ENCODE data around the gene CERCAM. TPM values are rescaled to one million over a fixed set of nuclear protein-coding genes. Genes with fewer than 3 reads are reported as not detected.

CERCAM gene
- total RNA-seq, 1 experiment from 2014 or later = 10.1 TPM

DNA sequence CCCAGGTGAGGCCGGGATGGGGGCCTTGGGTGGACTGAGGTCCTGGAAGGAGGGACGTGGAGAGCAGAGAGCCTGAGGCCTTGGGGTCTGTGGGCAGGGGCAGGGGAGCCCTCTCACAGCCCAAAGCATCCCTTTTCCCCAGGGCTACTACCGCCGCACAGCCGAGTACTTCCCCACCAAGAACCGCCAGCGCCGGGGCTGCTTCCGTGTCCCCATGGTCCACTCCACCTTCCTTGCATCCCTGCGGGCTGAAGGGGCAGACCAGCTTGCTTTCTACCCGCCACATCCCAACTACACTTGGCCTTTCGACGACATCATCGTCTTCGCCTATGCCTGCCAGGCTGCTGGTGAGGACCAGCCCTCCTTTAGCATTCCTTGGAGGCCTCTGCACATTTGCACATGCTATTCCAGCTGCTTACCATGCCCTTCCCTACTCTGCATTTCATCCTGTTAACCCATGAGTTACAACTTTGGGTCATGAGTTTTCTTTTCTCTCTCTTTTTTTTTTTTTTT is 3.7 kb downstream of the CERCAM start:
- intact Hi-C loops (cut with micrococcal nuclease; ENCODE audit: unreplicated experiment) = no loop called here
- H3K9me3 ChIP-seq (ENCODE audit: low read depth, low read length, poor library complexity, severe bottlenecking) = no peaks in the 10 kb centered on the region
- no peak overlapping the region for H3K27ac ChIP-seq (ENCODE audit: low read depth, low read length, poor library complexity, severe bottlenecking)
- ChIA-PET CTCF (no interaction called here), POLR2A (ENCODE audit: low non-redundant PET) (no interaction called here)
- BruUV-seq (replicated peaks) = no TSS peak
- no peaks in the 10 kb centered on the region for H3K36me3 ChIP-seq (ENCODE audit: insufficient read depth, low read length, poor library complexity, severe bottlenecking)
- no peak overlapping the region for H3K4me3 ChIP-seq (ENCODE audit: low read depth, low read length, poor library complexity, severe bottlenecking)
- no peak for DNase-seq (ENCODE audit: low spot score)
- TF ChIP-seq EZH2 (IDR thresholded peaks at IDR 0.05; ENCODE audit: borderline replicate concordance, low read depth, low read length, poor library complexity, severe bottlenecking) = no peak
- TF ChIP-seq CTCF (conservative IDR thresholded peaks at IDR 0.05; ENCODE audit: low read depth, low read length) = no peak
- H3K4me1 ChIP-seq (ENCODE audit: insufficient read depth, low read length, poor library complexity, severe bottlenecking) = peaks cover 9% of the 10 kb centered on the region
- H3K27me3 ChIP-seq (replicated peaks; ENCODE audit: insufficient read depth, low read depth, low read length, poor library complexity) = no peaks in the 10 kb centered on the region

DNA sequence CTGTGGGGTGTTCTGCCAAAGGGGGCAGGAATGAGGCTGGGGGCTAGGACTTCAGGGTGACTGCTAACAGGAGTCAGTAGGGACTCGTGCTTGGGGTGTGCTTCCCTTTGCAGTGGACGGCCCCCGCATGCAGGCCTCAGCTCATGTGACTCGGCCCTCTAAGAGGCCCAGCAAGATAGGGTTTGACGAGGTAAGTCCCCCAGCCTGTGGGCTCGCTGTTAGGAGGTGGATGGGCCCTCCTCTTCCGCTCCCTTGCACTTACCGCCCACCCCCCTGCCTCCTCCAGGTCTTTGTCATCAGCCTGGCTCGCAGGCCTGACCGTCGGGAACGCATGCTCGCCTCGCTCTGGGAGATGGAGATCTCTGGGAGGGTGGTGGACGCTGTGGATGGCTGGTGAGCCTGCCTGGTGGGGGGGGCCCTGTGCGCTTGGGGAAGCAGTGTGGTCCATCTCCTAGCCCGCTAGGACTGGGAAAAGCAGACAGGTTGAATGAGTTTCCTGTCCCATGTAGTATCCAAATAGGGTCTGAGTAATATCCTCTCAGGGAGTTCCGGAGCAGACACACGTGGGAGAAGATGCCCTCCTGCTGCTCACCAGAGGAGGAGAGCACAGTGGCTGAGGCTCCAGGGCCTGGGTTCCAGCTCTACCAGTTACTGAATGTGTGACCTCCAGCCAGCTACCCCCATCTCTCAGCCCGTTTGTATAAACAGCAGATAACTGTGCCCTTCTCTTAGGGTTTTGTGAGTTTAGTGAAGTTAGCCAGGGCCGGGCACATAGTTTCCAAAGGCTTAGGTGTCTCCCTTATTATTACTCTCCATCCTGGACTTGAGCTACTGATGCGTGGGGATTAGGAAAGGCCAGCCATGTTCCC is 8.2 kb downstream of the CERCAM start:
- H3K4me3 ChIP-seq (ENCODE audit: low read depth, low read length, poor library complexity, severe bottlenecking) = no peak overlapping the region
- TF ChIP-seq EZH2 (IDR thresholded peaks at IDR 0.05; ENCODE audit: borderline replicate concordance, low read depth, low read length, poor library complexity, severe bottlenecking) (no peak), CTCF (conservative IDR thresholded peaks at IDR 0.05; ENCODE audit: low read depth, low read length) (no peak)
- H3K27ac ChIP-seq (ENCODE audit: low read depth, low read length, poor library complexity, severe bottlenecking) = peak overlapping the region; percentile 30
- H3K9me3 ChIP-seq (ENCODE audit: low read depth, low read length, poor library complexity, severe bottlenecking) = no peaks in the 10 kb centered on the region
- ChIA-PET POLR2A (ENCODE audit: low non-redundant PET) (no interaction called here), CTCF (interaction anchor here (0.7 kb wide), 1 partner anchor 361 kb away, joined by 4 read pairs; the partner anchor contains the start of gene SLC25A25)
- no peaks in the 10 kb centered on the region for H3K4me1 ChIP-seq (ENCODE audit: insufficient read depth, low read length, poor library complexity, severe bottlenecking)
- intact Hi-C loops (cut with micrococcal nuclease; ENCODE audit: unreplicated experiment) = no loop called here
- H3K36me3 ChIP-seq (ENCODE audit: insufficient read depth, low read length, poor library complexity, severe bottlenecking) = no peaks in the 10 kb centered on the region
- no peaks in the 10 kb centered on the region for H3K27me3 ChIP-seq (replicated peaks; ENCODE audit: insufficient read depth, low read depth, low read length, poor library complexity)
- peak; percentile 66 for DNase-seq (ENCODE audit: low spot score)
- BruUV-seq (replicated peaks) = no TSS peak

DNA sequence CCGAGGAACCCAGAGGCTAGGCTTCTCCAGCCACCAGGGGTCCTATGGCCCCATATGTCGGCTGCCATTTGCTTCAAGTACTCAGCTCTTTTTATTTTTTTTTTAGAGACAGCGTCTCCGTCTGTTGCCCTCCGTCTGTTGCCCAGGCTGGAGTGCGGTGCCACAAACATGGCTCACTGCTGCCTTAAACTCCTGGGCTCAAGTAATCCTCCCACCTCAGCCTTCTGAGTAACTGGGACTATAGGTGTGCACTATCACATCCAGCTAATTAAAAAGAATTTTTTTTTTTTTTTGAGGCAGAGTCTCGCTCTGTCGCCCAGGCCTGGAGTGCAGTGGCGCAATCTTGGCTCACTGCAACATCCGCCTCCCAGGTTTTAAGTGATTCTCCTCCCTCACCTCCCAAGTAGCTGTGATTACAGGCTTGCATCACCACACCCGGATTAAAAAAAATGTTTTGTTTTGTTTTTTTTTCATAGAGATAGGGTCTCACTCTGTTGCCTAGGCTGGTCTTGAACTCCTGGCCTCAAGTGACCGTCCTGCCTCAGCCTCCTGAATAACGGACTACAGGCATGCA is 8.9 kb downstream of the CERCAM start:
- no peaks in the 10 kb centered on the region for H3K36me3 ChIP-seq (ENCODE audit: insufficient read depth, low read length, poor library complexity, severe bottlenecking)
- no peaks in the 10 kb centered on the region for H3K9me3 ChIP-seq (ENCODE audit: low read depth, low read length, poor library complexity, severe bottlenecking)
- no peaks in the 10 kb centered on the region for H3K4me1 ChIP-seq (ENCODE audit: insufficient read depth, low read length, poor library complexity, severe bottlenecking)
- no peak overlapping the region for H3K4me3 ChIP-seq (ENCODE audit: low read depth, low read length, poor library complexity, severe bottlenecking)
- TF ChIP-seq CTCF (conservative IDR thresholded peaks at IDR 0.05; ENCODE audit: low read depth, low read length) (no peak), EZH2 (IDR thresholded peaks at IDR 0.05; ENCODE audit: borderline replicate concordance, low read depth, low read length, poor library complexity, severe bottlenecking) (no peak)
- ChIA-PET CTCF (interaction anchor here (0.7 kb wide), 1 partner anchor 361 kb away, joined by 4 read pairs; the partner anchor contains the start of gene SLC25A25), POLR2A (ENCODE audit: low non-redundant PET) (no interaction called here)
- intact Hi-C loops (cut with micrococcal nuclease; ENCODE audit: unreplicated experiment) = no loop called here
- H3K27me3 ChIP-seq (replicated peaks; ENCODE audit: insufficient read depth, low read depth, low read length, poor library complexity) = no peaks in the 10 kb centered on the region
- DNase-seq (ENCODE audit: low spot score) = no peak
- BruUV-seq (replicated peaks) = no TSS peak
- H3K27ac ChIP-seq (ENCODE audit: low read depth, low read length, poor library complexity, severe bottlenecking) = no peak overlapping the region
